ENCODE measurements around the gene EOMES.

- TF ChIP-seq CTCF (IDR thresholded peaks at IDR 0.05; ENCODE audit: low read depth, low read length) (peak; percentile 78), MYC (IDR thresholded peaks at IDR 0.05; ENCODE audit: low read depth, low read length) (peak; percentile 47), POLR2A (IDR thresholded peaks at IDR 0.05; ENCODE audit: extremely low read depth, insufficient read length) (no peak)
- TF ChIP-seq, protein P1, sequence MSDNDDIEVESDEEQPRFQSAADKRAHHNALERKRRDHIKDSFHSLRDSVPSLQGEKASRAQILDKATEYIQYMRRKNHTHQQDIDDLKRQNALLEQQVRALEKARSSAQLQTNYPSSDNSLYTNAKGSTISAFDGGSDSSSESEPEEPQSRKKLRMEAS (IDR thresholded peaks at IDR 0.05; ENCODE audit: low read depth, low read length): 0 out of 2 replicates have a peak, but pooled peaks have one; percentile 19
Observed at GRCh38 chr3:27712136-27713077, 9.7 kb downstream of the EOMES start.

Measured in NB4 (cell line).